GM13977 (cell line): ENCODE measurements around the gene LMAN1L.
A peak's percentile ranks its signal among the peaks of the same experiment; 100 is the strongest.

ENCODE experiments used
- DNase-seq: peaks from one replicate; pipeline ENCODE4 v3.0.0; 2012; ENCODE audit warnings: low spot score
- in situ Hi-C: fragments of 300-500 bp; cut with MboI; formaldehyde crosslinking; loops from one replicate; pipeline ENCODE4 v1.12.0; 2022; ENCODE audit warnings: low sequenced_read_pairs, low pct_unique_long_range_greater_than_20kb, mixed read lengths, inconsistent platforms; ENCODE audit not compliant: unreplicated experiment
- TF ChIP-seq, protein P1 (sequence below): IDR thresholded peaks from 2 replicates; pipeline ENCODE4 v1.5.1; 2012; ENCODE audit warnings: mild to moderate bottlenecking, control low read depth; ENCODE audit not compliant: insufficient read depth; ENCODE audit errors: extremely low read depth, missing control alignments

Gene LMAN1L

DNA sequence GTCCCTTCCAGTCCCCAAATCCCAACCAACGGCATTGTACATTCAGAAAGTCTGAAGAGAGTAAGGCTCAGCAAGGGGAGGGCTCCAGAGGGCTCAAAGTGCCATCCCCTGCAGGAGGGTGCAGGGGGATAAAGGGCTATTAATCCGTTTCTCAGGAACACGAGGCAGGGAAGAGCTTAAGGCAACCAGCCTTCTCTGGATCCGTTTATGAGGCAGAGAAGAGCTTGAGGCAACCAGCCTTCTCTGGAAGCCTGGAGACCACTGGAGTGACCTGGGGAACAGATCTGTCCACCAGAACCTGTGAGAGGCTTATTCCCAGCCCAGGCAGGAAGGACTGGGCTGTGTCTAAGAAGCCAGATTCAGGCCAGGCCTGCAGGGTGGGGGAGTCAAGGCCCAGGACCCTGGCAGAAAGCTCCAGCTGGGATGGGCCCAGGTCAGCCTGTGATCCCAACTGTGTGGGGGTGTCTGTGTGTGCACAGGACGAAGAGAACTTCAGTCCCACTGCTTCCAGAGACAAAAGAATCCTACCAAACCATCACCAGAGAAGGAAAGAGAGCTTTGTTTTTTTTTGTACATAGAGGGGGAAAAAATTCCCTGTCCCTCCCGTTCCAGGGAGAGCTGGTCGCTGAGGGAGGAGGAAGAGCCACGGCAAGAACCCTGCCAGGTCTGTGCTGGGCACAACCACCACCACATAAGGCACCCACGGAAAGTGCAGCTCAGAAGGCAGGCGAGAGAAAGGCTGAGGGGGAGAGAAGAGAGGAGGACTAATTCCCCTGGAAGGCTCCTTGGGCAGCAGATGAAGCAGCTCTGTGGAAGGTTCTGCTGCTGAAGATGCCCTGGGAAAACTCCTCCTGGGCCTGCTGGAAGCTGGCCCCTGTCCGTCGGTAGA lies 31.9 kb downstream of the LMAN1L start:
- in situ Hi-C loops = no loop called here
- TF ChIP-seq, protein P1, sequence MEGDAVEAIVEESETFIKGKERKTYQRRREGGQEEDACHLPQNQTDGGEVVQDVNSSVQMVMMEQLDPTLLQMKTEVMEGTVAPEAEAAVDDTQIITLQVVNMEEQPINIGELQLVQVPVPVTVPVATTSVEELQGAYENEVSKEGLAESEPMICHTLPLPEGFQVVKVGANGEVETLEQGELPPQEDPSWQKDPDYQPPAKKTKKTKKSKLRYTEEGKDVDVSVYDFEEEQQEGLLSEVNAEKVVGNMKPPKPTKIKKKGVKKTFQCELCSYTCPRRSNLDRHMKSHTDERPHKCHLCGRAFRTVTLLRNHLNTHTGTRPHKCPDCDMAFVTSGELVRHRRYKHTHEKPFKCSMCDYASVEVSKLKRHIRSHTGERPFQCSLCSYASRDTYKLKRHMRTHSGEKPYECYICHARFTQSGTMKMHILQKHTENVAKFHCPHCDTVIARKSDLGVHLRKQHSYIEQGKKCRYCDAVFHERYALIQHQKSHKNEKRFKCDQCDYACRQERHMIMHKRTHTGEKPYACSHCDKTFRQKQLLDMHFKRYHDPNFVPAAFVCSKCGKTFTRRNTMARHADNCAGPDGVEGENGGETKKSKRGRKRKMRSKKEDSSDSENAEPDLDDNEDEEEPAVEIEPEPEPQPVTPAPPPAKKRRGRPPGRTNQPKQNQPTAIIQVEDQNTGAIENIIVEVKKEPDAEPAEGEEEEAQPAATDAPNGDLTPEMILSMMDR = peak; percentile 18
- DNase-seq = no peak

DNA sequence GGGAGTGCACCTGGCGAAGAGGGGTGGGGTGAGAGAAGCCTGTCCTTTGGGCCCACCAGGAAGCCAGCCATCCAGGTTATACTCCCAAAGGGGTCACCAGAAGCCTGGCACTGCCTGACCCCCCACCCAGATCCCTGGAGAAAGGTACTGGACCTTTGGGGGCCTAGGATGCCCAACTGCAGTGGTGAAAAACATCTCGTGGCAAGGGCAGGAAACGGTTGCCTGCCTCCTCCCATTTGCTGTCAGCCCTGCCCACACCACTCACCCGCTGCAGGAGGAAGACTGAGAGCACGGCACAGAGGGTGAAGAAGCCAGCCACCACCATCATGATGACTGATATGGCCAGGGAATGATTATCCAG lies 32.6 kb downstream of the LMAN1L start:
- TF ChIP-seq, protein P1 = no peak
- in situ Hi-C loops = no loop called here
- DNase-seq = peak; percentile 16

DNA sequence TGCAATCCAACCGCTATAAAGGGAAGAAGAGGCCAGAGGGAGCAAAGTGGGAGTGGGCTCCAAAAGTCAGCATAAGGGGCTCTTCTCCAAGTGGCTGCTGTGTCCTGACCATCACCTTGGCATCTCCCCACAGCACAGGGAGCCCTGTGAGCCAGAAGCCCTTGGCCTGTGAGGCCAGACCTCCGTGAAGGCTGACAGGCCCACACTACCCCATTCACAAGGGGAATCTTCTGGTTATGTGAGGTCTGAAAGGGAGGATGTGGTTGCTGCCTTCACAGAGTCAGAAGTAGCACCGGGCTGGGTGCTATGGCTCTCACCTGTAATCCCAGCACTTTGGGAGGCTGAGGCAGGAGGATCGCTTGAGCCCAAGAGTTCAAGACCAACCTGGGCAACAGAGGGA lies 32.9 kb downstream of the LMAN1L start:
- TF ChIP-seq, protein P1 = no peak
- DNase-seq = peak; percentile 16
- in situ Hi-C loops = no loop called here

DNA sequence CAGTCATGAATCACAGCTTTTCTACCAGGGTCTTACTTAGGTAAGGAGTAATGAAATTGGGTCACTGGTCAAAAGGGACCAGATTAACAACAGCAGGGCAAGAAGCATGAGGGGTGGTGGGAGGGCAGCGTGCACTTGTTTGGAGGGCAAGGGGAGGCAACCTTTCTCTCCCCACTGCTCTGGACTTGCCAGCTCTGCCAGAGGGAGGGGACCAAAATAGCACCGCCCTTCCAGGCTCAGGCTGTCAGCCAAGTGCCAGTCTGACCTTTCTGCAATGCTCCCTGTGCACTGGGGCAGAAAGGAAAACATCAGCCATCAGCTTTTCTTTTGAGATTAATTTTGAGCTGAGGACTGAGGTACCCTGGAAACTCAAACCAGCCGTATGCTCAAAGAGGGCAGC lies 34.8 kb downstream of the LMAN1L start:
- no peak for DNase-seq
- in situ Hi-C loops = no loop called here
- TF ChIP-seq, protein P1 = no peak

DNA sequence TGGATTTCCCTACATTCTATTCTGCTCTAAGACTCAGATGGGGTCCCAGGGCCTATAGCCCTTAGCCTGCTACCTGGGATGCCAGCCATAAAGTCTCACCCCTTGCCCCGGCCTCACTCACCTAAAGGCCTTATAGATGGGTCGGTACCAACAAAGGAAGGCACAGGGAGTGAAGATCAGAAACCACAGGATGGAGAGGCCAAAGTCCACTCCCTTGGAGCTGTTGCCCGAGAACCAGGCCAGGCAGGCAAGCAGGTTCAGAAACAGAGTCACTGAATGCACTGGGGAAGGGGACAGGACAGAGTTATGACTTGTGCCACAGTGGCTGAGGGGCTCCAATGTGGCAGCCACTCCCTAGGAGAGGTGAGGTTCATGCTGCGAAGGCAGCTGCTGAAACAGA lies 37.8 kb downstream of the LMAN1L start:
- TF ChIP-seq, protein P1 = no peak
- in situ Hi-C loops = no loop called here
- DNase-seq = no peak

DNA sequence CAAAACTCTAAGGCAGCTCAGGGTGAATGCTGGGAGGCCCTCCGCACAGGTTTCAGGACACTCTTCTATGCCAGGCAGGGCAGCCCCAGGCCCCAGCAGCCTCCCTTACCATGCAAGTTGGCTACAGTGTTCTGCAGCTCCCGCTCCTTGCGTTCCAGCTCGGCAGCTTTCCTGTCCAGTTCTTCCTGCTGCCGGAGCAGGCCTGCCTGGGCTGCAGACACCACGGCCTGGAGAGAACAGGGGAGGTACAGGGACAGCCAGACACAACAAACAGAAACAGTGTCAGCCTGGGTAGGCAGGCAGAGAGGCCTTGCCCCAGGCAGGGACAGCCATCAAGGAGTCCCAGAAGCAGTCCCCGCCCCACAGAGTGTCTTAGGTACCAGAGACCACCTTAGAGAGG lies 39.3 kb downstream of the LMAN1L start:
- in situ Hi-C loops = no loop called here
- TF ChIP-seq, protein P1 = no peak
- DNase-seq = no peak
